ENCODE results near the gene PNPLA7. TPM values are rescaled to one million over a fixed set of nuclear protein-coding genes. Genes with fewer than 3 reads are reported as not detected.
A peak's percentile ranks its signal among the peaks of the same experiment; 100 is the strongest.
"Not testable (repeated sequence)": the region's sequence is repeated elsewhere in the genome, so short reads cannot be mapped to it uniquely, and the experiment has no call there.

Gene PNPLA7
- total and polyA plus RNA-seq, 7 experiments from 2014 or later, result 2.7 to 28.9 (median 9.0) TPM

DNA sequence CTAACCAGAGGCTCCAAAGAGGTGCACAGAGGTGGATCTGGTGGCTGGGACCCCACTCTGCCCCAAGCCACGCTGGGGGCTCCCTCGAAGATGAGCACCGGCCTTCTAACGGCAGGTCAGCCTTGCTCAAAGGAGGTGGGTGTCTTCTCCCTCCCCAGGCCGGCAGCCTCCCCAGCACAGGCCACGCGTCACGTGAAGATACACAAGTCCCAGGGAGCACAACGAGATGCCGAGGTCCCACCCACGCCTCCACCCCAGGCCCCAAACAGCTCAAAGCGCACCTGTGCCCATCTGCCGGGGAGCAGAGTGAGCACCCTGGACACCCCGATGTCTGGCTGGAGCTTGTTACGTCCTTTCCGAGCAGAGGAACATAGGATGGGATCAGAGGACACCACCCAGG lies 12.1 kb downstream of the PNPLA7 start:
- H3K9me3 Mint-ChIP-seq, result peaks cover 0 to 12% (median 0%) of the 10 kb centered on the region in 11 donors
- intact Hi-C loops (cut with micrococcal nuclease), result loop anchor here in 1 of 2 donors (10.0 kb wide), 1 partner anchor 233 kb away; the partner anchor contains the start of gene NRARP
- ATAC-seq, result no peak
- CTCF ChIA-PET, result interaction anchor here (1.4 kb wide), 1 partner anchor 41 kb away, joined by 3 read pairs; no protein-coding TSS in a partner anchor
- DNase-seq, result no peak
- peaks cover 11 to 28% of the 10 kb centered on the region in 2 donors for H3K4me1 ChIP-seq (ENCODE audit: control insufficient read depth in 2 of 2, insufficient read depth in 2 of 2, low read length in 2 of 2)
- H3K9me3 ChIP-seq (ENCODE audit: control insufficient read depth in 2 of 3, low read length in 3 of 3), result peaks cover 0 to 8% (median 0%) of the 10 kb centered on the region in 3 experiments
- H3K27me3 ChIP-seq (ENCODE audit: control insufficient read depth in 2 of 2, insufficient read depth in 2 of 2, low read length in 2 of 2), result no peaks in the 10 kb centered on the region
- no peak overlapping the region for H3K4me3 Mint-ChIP-seq
- H3K36me3 Mint-ChIP-seq, result peaks cover 0 to 17% (median 10%) of the 10 kb centered on the region in 5 donors
- H3K36me3 ChIP-seq (ENCODE audit: control insufficient read depth in 2 of 3, insufficient read depth in 3 of 3, low read length in 3 of 3), result peaks cover 0 to 8% (median 0%) of the 10 kb centered on the region in 3 experiments
- POLR2A ChIA-PET, result interaction anchor here (0.6 to 2.0 kb wide), 3 partner anchors 11 to 720 kb away, joined by 3 to 6 read pairs (median 5); partner anchors contain the start of gene DPH7
- H3K4me1 Mint-ChIP-seq, result peaks cover 16 to 31% (median 28%) of the 10 kb centered on the region in 7 donors
- H3K27ac Mint-ChIP-seq, result peak overlapping the region in 4 of 9 donors; percentile 19 to 86 (median 53)
- no peaks in the 10 kb centered on the region for H3K27me3 Mint-ChIP-seq
- no peak overlapping the region for H3K27ac ChIP-seq (ENCODE audit: low read depth, low read length)
- no peak overlapping the region for H3K4me3 ChIP-seq (ENCODE audit: low read length)

DNA sequence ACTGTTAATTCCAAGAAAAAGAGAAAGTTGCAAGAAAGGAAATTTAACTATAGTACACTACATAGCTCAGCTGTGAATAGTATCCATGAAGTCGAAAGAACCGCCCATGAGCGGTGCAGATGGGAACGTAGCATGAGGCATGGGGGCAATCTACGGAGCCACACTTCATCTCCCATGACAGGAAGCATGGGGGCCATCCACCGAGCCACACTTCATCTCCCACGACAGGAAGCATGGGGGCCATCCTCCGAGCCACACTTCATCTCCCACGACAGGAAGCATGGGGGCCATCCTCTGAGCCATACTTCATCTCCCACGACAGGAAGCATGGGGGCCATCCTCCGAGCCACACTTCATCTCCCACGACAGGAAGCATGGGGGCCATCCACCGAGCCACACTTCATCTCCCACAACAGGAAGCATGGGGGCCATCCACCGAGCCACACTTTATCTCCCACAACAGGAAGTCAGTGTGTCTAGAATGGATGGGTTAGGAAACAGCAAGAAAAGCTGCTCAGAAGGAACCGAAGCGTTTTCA lies 13.5 kb downstream of the PNPLA7 start:
- Histone ChIP-seq H3K27ac (ENCODE audit: low read depth, low read length) (peak overlapping the region; percentile 25), H3K4me3 (ENCODE audit: low read length) (peak overlapping the region; percentile 13), H3K4me1 (ENCODE audit: control insufficient read depth in 2 of 2, insufficient read depth in 2 of 2, low read length in 2 of 2) (peaks cover 11 to 28% of the 10 kb centered on the region in 2 donors)
- Mint-ChIP-seq H3K4me3 (peak overlapping the region in 6 of 10 donors; percentile 16 to 46 (median 36)), H3K9me3 (peaks cover 0 to 12% (median 0%) of the 10 kb centered on the region in 11 donors), H3K36me3 (peaks cover 0 to 17% (median 9%) of the 10 kb centered on the region in 5 donors), H3K4me1 (peaks cover 16 to 31% (median 29%) of the 10 kb centered on the region in 7 donors), H3K27ac (peak overlapping the region; percentile 60 to 89 (median 74))
- not testable (repeated sequence) for H3K9me3 ChIP-seq (ENCODE audit: control insufficient read depth in 2 of 3, low read length in 3 of 3); ATAC-seq; H3K27me3 ChIP-seq (ENCODE audit: control insufficient read depth in 2 of 2, insufficient read depth in 2 of 2, low read length in 2 of 2); H3K36me3 ChIP-seq (ENCODE audit: control insufficient read depth in 2 of 3, insufficient read depth in 3 of 3, low read length in 3 of 3); H3K27me3 Mint-ChIP-seq
- ChIA-PET CTCF (interaction anchor here (0.6 kb wide), 3 partner anchors 110 to 1034 kb away, joined by 3 read pairs; no protein-coding TSS in a partner anchor), POLR2A (interaction anchor here (0.6 to 2.0 kb wide), 2 partner anchors 43 to 405 kb away, joined by 4 to 5 read pairs; partner anchors contain the start of gene DPH7)
- intact Hi-C loops (cut with micrococcal nuclease), result loop anchor here in 1 of 2 donors (10.0 kb wide), 1 partner anchor 232 kb away; the partner anchor contains the start of gene NRARP
- peak in 3 of 9 donors; percentile 15 to 28 (median 23) for DNase-seq

DNA sequence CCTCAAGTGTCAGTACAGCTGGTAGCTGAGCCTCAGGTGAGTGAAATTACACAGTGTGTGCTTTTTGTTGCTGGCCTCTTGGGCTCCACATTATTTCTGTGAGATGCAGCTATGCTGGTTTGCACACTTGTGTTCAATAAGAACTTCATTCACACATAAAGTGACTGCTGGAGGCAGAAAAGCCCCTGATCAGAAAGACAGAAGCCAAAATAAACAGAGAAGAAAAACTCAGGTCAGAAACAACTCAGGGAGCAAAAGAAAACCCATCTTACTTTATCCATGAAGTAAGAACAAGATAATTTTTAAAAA lies 15.1 kb downstream of the PNPLA7 start:
- H3K9me3 Mint-ChIP-seq, result peaks cover 0 to 12% (median 0%) of the 10 kb centered on the region in 11 donors
- no peaks in the 10 kb centered on the region for H3K27me3 Mint-ChIP-seq
- Histone ChIP-seq H3K36me3 (ENCODE audit: control insufficient read depth in 2 of 3, insufficient read depth in 3 of 3, low read length in 3 of 3) (no peaks in the 10 kb centered on the region), H3K27me3 (ENCODE audit: control insufficient read depth in 2 of 2, insufficient read depth in 2 of 2, low read length in 2 of 2) (no peaks in the 10 kb centered on the region), H3K4me3 (ENCODE audit: low read length) (no peak overlapping the region), H3K9me3 (ENCODE audit: control insufficient read depth in 2 of 3, low read length in 3 of 3) (peaks cover 0 to 8% (median 0%) of the 10 kb centered on the region in 3 experiments), H3K27ac (ENCODE audit: low read depth, low read length) (no peak overlapping the region), H3K4me1 (ENCODE audit: control insufficient read depth in 2 of 2, insufficient read depth in 2 of 2, low read length in 2 of 2) (peaks cover 11 to 28% of the 10 kb centered on the region in 2 donors)
- H3K4me1 Mint-ChIP-seq, result peaks cover 16 to 39% (median 29%) of the 10 kb centered on the region in 7 donors
- DNase-seq (no peak), ATAC-seq (no peak)
- H3K4me3 Mint-ChIP-seq, result peak overlapping the region in 3 of 10 donors; percentile 5 to 11 (median 10)
- peak overlapping the region in 7 of 9 donors; percentile 21 to 86 (median 38) for H3K27ac Mint-ChIP-seq
- ChIA-PET POLR2A (interaction anchor here (0.6 to 1.1 kb wide), 4 partner anchors 16 to 112 kb away, joined by 3 to 6 read pairs (median 4); partner anchors contain the start of genes EXD3, MRPL41, NOXA1 and PNPLA7), CTCF (interaction anchor here (1.0 to 1.4 kb wide), 4 partner anchors 10 to 112 kb away, joined by 3 to 12 read pairs (median 4); partner anchors contain the start of genes EXD3 and NOXA1)
- H3K36me3 Mint-ChIP-seq, result peaks cover 0 to 17% (median 9%) of the 10 kb centered on the region in 5 donors
- intact Hi-C loops (cut with micrococcal nuclease), result loop anchor here (1.0 to 10.0 kb wide), 2 partner anchors 43 to 230 kb away; partner anchors contain the start of genes DPH7 (in 1 of the 2) and NRARP (in 1 of the 2)

DNA sequence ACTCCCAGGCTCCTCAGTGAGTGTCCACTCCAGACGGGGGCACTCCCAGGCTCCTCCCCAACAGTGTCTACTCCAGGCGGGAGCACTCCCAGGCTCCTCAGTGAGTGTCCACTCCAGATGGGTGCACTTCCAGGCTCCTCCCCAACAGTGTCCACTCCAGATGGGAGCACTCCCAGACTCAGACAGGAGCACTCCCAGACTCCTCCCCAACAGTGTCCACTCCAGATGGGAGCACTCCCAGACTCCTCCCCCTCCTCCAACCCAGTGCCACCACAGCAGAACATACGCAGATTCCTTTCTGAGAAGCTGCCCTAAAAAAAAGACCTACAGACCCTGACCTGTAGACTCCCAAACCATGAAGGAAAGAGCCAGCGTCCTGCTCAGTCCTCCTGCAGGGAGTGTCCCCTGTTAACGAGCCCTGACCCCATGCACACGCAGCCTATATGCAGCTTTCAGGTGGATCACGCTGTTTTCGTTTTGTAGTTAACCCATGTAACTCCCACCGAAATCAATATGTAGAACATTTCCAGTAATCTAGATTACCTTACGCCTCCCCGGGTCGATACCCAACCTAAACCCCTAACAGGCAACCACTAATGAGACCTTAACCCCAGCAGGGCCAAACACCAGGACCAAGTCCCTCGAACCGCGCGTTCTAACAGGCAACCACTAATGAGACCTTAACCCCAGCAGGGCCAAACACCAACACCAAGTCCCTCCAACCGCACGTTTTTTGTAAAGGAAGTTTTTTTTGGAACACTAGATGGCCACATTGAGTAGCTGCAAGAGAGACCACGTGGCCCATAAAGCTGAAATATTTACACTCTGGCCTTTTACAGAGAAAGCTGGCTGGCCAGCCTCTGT lies 15.7 kb downstream of the PNPLA7 start:
- Histone ChIP-seq H3K27me3 (ENCODE audit: control insufficient read depth in 2 of 2, insufficient read depth in 2 of 2, low read length in 2 of 2) (no peaks in the 10 kb centered on the region), H3K36me3 (ENCODE audit: control insufficient read depth in 2 of 3, insufficient read depth in 3 of 3, low read length in 3 of 3) (no peaks in the 10 kb centered on the region), H3K4me3 (ENCODE audit: low read length) (no peak overlapping the region), H3K4me1 (ENCODE audit: control insufficient read depth in 2 of 2, insufficient read depth in 2 of 2, low read length in 2 of 2) (peaks cover 11 to 28% of the 10 kb centered on the region in 2 donors), H3K27ac (ENCODE audit: low read depth, low read length) (no peak overlapping the region), H3K9me3 (ENCODE audit: control insufficient read depth in 2 of 3, low read length in 3 of 3) (peaks cover 0 to 8% (median 0%) of the 10 kb centered on the region in 3 experiments)
- H3K9me3 Mint-ChIP-seq, result peaks cover 0 to 12% (median 0%) of the 10 kb centered on the region in 11 donors
- ATAC-seq (peak; percentile 64), DNase-seq (peak in 5 of 9 donors; percentile 15 to 38 (median 33))
- peaks cover 16 to 39% (median 29%) of the 10 kb centered on the region in 7 donors for H3K4me1 Mint-ChIP-seq
- ChIA-PET CTCF (interaction anchor here (0.6 to 1.4 kb wide), 5 partner anchors 10 to 138 kb away, joined by 3 to 12 read pairs (median 3); partner anchors contain the start of genes EXD3 and NOXA1), POLR2A (interaction anchor here (0.6 to 1.1 kb wide), 4 partner anchors 16 to 112 kb away, joined by 3 to 6 read pairs (median 4); partner anchors contain the start of genes EXD3, MRPL41, NOXA1 and PNPLA7)
- peaks cover 0 to 17% (median 9%) of the 10 kb centered on the region in 5 donors for H3K36me3 Mint-ChIP-seq
- H3K4me3 Mint-ChIP-seq, result peak overlapping the region in 5 of 10 donors; percentile 5 to 41 (median 11)
- H3K27ac Mint-ChIP-seq, result peak overlapping the region in 6 of 9 donors; percentile 21 to 86 (median 46)
- H3K27me3 Mint-ChIP-seq, result no peaks in the 10 kb centered on the region
- intact Hi-C loops (cut with micrococcal nuclease), result loop anchor here (1.0 to 10.0 kb wide), 2 partner anchors 44 to 230 kb away; partner anchors contain the start of genes DPH7 (in 1 of the 2) and NRARP (in 1 of the 2)

DNA sequence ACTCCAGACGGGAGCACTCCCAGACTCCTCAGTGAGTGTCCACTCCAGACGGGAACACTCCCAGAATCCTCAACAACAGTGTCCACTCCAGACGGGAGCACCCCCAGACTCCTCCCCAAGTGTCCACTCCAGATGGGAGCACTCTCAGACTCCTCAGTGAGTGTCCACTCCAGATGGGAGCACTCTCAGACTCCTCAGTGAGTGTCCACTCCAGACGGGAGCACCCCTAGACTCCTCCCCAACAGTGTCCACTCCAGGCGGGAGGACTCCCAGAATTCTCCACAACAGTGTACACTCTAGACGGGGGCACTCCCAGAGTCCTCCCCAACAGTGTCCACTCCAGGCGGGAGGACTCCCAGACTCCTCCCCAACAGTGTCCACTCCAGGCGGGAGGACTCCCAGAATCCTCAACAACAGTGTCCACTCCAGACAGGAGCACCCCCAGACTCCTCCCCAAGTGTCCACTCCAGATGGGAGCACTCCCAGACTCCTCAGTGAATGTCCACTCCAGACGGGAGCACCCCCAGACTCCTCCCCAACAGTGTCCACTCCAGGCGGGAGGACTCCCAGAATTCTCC lies 17.2 kb downstream of the PNPLA7 start:
- CTCF ChIA-PET; ATAC-seq; H3K36me3 ChIP-seq (ENCODE audit: control insufficient read depth in 2 of 3, insufficient read depth in 3 of 3, low read length in 3 of 3); POLR2A ChIA-PET; DNase-seq; H3K27me3 ChIP-seq (ENCODE audit: control insufficient read depth in 2 of 2, insufficient read depth in 2 of 2, low read length in 2 of 2); H3K27me3 Mint-ChIP-seq; H3K4me3 ChIP-seq (ENCODE audit: low read length); H3K4me3 Mint-ChIP-seq; H3K27ac Mint-ChIP-seq; H3K27ac ChIP-seq (ENCODE audit: low read depth, low read length); H3K9me3 ChIP-seq (ENCODE audit: control insufficient read depth in 2 of 3, low read length in 3 of 3): not testable (repeated sequence)
- H3K4me1 ChIP-seq (ENCODE audit: control insufficient read depth in 2 of 2, insufficient read depth in 2 of 2, low read length in 2 of 2), result peaks cover 11 to 28% of the 10 kb centered on the region in 2 donors
- Mint-ChIP-seq H3K9me3 (peaks cover 0 to 12% (median 0%) of the 10 kb centered on the region in 11 donors), H3K36me3 (peaks cover 0 to 17% (median 9%) of the 10 kb centered on the region in 5 donors), H3K4me1 (peaks cover 16 to 39% (median 29%) of the 10 kb centered on the region in 7 donors)
- intact Hi-C loops (cut with micrococcal nuclease), result loop anchor here in 1 of 2 donors (10.0 kb wide), 1 partner anchor 228 kb away; the partner anchor contains the start of gene NRARP

Measured in naive thymus-derived CD4-positive, alpha-beta T cell (primary cell).